Chondrocyte (in vitro differentiated cells): ENCODE data around the gene DAW1. TPM values are rescaled to one million over a fixed set of nuclear protein-coding genes. Genes with fewer than 3 reads are reported as not detected.

Source experiments
- DNase-seq: peaks from one replicate; pipeline ENCODE4 v3.0.0; 2021; ENCODE audit warnings: mixed read lengths, low spot score
- H3K27ac Mint-ChIP-seq: one replicate; pipeline ENCODE4 v1.8.0; 2021; ENCODE audit warnings: mild to moderate bottlenecking, moderate library complexity, mixed read lengths; ENCODE audit not compliant: unreplicated experiment
- H3K27me3 Mint-ChIP-seq: 2 replicates; pipeline ENCODE4 v1.8.0; 2021; ENCODE audit warnings: low read depth, mixed read lengths
- H3K36me3 Mint-ChIP-seq: 2 replicates; pipeline ENCODE4 v1.8.0; 2021; ENCODE audit warnings: low read depth, mixed read lengths
- H3K4me1 Mint-ChIP-seq: 2 replicates; pipeline ENCODE4 v1.8.0; 2021; ENCODE audit warnings: low read depth, mild to moderate bottlenecking, mixed read lengths
- H3K4me3 Mint-ChIP-seq: one replicate; pipeline ENCODE4 v1.8.0; 2021; ENCODE audit warnings: mild to moderate bottlenecking, moderate library complexity, mixed read lengths; ENCODE audit not compliant: unreplicated experiment
- H3K9me3 Mint-ChIP-seq: 2 replicates; pipeline ENCODE4 v1.8.0; 2021; ENCODE audit warnings: low read depth, mixed read lengths
- CTCF ChIP-seq: fragments of 200-600 bp; sonication (generic); IDR thresholded peaks from 2 replicates; pipeline ENCODE4 v1.5.0; 2021; ENCODE audit warnings: antibody characterized with exemption, mild to moderate bottlenecking, moderate library complexity
- total RNA-seq: library from RNA; stranded (reverse); gene quantifications from 3 replicates; pipeline ENCODE4 v1.2.1, GENCODE V29; 2021

Gene DAW1
- total RNA-seq, 1 donor from 2014 or later = 0.47 TPM

GRCh38 chr2:227860221-227860641 is 11.2 kb upstream of the DAW1 start:
- no peaks in the 10 kb centered on the region for H3K36me3 Mint-ChIP-seq
- peaks cover 81% of the 10 kb centered on the region for H3K4me1 Mint-ChIP-seq
- peaks cover under 1% of the 10 kb centered on the region for H3K9me3 Mint-ChIP-seq
- DNase-seq = no peak
- no peak overlapping the region for H3K4me3 Mint-ChIP-seq
- H3K27me3 Mint-ChIP-seq = no peaks in the 10 kb centered on the region
- TF ChIP-seq CTCF = no peak
- H3K27ac Mint-ChIP-seq = peak overlapping the region; percentile 90

GRCh38 chr2:227861011-227861410 is 10.4 kb upstream of the DAW1 start:
- no peak for DNase-seq
- no peaks in the 10 kb centered on the region for H3K27me3 Mint-ChIP-seq
- H3K27ac Mint-ChIP-seq = peak overlapping the region; percentile 90
- no peak for TF ChIP-seq CTCF
- no peaks in the 10 kb centered on the region for H3K36me3 Mint-ChIP-seq
- peaks cover 76% of the 10 kb centered on the region for H3K4me1 Mint-ChIP-seq
- no peaks in the 10 kb centered on the region for H3K9me3 Mint-ChIP-seq
- no peak overlapping the region for H3K4me3 Mint-ChIP-seq

GRCh38 chr2:227862227-227862740 is 9.1 kb upstream of the DAW1 start:
- Mint-ChIP-seq H3K4me1 (peaks cover 64% of the 10 kb centered on the region), H3K27ac (peak overlapping the region; percentile 86), H3K4me3 (no peak overlapping the region), H3K9me3 (no peaks in the 10 kb centered on the region), H3K27me3 (no peaks in the 10 kb centered on the region), H3K36me3 (no peaks in the 10 kb centered on the region)
- DNase-seq = no peak
- peak; percentile 86 for TF ChIP-seq CTCF

- H3K27ac Mint-ChIP-seq = peak overlapping the region; percentile 86
- H3K4me1 Mint-ChIP-seq = peaks cover 59% of the 10 kb centered on the region
- no peak overlapping the region for H3K4me3 Mint-ChIP-seq
- no peaks in the 10 kb centered on the region for H3K27me3 Mint-ChIP-seq
- no peaks in the 10 kb centered on the region for H3K9me3 Mint-ChIP-seq
- H3K36me3 Mint-ChIP-seq = no peaks in the 10 kb centered on the region
- peak; percentile 18 for TF ChIP-seq CTCF
- DNase-seq = no peak
Observed at GRCh38 chr2:227862741-227863588, 8.5 kb upstream of the DAW1 start.

- no peak for TF ChIP-seq CTCF
- Mint-ChIP-seq H3K27ac (peak overlapping the region; percentile 86), H3K27me3 (no peaks in the 10 kb centered on the region), H3K9me3 (no peaks in the 10 kb centered on the region), H3K4me1 (peaks cover 49% of the 10 kb centered on the region), H3K4me3 (peak overlapping the region; percentile 4), H3K36me3 (no peaks in the 10 kb centered on the region)
- DNase-seq = no peak
Observed at GRCh38 chr2:227864161-227864756, 7.2 kb upstream of the DAW1 start.
